Mesothelial cell of epicardium (in vitro differentiated cells): Measurements from ENCODE around the gene DOP1B. TPM values are rescaled to one million over a fixed set of nuclear protein-coding genes. Genes with fewer than 3 reads are reported as not detected.
"Not testable (repeated sequence)": the region's sequence is repeated elsewhere in the genome, so short reads cannot be mapped to it uniquely, and the experiment has no call there.

Experiments used
- DNase-seq, 2 experiments: peaks; one replicate each; pipeline ENCODE4 v3.0.0; 2021; ENCODE audit warnings: low spot score in 2 of 2; ENCODE audit not compliant: unreplicated experiment in 2 of 2
- H3K27ac Mint-ChIP-seq: 2 replicates; pipeline ENCODE4 v1.8.0; 2021; ENCODE audit warnings: mixed read lengths
- H3K27me3 Mint-ChIP-seq: 2 replicates; pipeline ENCODE4 v1.8.0; 2021; ENCODE audit warnings: low read depth, mixed read lengths
- H3K36me3 Mint-ChIP-seq: 2 replicates; pipeline ENCODE4 v1.8.0; 2021; ENCODE audit warnings: mixed read lengths
- H3K4me1 Mint-ChIP-seq: 2 replicates; pipeline ENCODE4 v1.8.0; 2021; ENCODE audit warnings: mixed read lengths
- H3K4me3 Mint-ChIP-seq: 2 replicates; pipeline ENCODE4 v1.8.0; 2021; ENCODE audit warnings: mild to moderate bottlenecking, moderate library complexity, mixed read lengths
- H3K9me3 Mint-ChIP-seq: 2 replicates; pipeline ENCODE4 v1.8.0; 2021; ENCODE audit warnings: mixed read lengths
- total RNA-seq: library from RNA; stranded (reverse); gene quantifications from 3 replicates; pipeline ENCODE4 v1.2.1, GENCODE V29; 2021
- TF ChIP-seq, protein P1 (sequence below): fragments of 200-600 bp; sonication (generic); IDR thresholded peaks from one replicate; pipeline ENCODE4 v1.5.0; 2021; ENCODE audit warnings: antibody characterized with exemption; ENCODE audit not compliant: unreplicated experiment

DOP1B gene
- total RNA-seq, 1 donor from 2014 or later = 12.3 TPM

DNA sequence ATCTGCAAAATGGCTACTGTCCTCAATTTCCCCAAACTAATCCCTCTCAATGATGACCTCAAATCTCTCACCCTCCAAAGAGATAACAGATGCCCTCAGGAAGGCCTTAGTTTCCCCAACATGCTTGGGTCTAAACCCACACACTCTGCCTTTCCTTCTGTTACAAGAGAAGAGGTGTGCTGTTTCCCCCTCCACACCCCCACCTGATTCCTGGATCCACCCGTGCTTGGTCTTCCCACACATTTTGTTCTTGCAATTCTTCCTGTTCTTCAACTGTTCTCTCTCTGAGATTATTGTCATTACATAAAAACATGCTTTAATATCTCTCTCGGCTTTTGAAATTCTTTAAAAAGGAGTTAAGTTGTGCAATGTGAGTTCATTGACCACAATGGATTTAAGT is 27.4 kb upstream of the DOP1B start:
- peak overlapping the region; percentile 47 for H3K4me3 Mint-ChIP-seq

DNA sequence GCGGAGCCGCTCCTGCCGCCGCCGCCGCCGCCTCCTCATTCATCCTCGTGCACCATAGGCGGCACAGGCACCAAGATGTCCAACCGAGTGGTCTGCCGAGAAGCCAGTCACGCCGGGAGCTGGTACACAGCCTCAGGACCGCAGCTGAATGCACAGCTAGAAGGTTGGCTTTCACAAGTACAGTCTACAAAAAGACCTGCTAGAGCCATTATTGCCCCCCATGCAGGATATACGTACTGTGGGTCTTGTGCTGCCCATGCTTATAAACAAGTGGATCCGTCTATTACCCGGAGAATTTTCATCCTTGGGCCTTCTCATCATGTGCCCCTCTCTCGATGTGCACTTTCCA is 26.2 kb upstream of the DOP1B start:
- H3K36me3 Mint-ChIP-seq, H3K27ac Mint-ChIP-seq, DNase-seq, H3K9me3 Mint-ChIP-seq, H3K4me1 Mint-ChIP-seq: not testable (repeated sequence)
- Mint-ChIP-seq H3K4me3 (peak overlapping the region; percentile 83), H3K27me3 (peaks cover 40% of the 10 kb centered on the region)

More for the DNA sequence above, 27.4 kb upstream of the DOP1B start:
- no peaks in the 10 kb centered on the region for H3K36me3 Mint-ChIP-seq
- peaks cover 29% of the 10 kb centered on the region for H3K27me3 Mint-ChIP-seq
- no peak for DNase-seq
- no peaks in the 10 kb centered on the region for H3K9me3 Mint-ChIP-seq
- H3K27ac Mint-ChIP-seq = no peak overlapping the region
- TF ChIP-seq, protein P1, sequence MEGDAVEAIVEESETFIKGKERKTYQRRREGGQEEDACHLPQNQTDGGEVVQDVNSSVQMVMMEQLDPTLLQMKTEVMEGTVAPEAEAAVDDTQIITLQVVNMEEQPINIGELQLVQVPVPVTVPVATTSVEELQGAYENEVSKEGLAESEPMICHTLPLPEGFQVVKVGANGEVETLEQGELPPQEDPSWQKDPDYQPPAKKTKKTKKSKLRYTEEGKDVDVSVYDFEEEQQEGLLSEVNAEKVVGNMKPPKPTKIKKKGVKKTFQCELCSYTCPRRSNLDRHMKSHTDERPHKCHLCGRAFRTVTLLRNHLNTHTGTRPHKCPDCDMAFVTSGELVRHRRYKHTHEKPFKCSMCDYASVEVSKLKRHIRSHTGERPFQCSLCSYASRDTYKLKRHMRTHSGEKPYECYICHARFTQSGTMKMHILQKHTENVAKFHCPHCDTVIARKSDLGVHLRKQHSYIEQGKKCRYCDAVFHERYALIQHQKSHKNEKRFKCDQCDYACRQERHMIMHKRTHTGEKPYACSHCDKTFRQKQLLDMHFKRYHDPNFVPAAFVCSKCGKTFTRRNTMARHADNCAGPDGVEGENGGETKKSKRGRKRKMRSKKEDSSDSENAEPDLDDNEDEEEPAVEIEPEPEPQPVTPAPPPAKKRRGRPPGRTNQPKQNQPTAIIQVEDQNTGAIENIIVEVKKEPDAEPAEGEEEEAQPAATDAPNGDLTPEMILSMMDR = no peak
- peaks cover 4% of the 10 kb centered on the region for H3K4me1 Mint-ChIP-seq

- Mint-ChIP-seq H3K4me1 (peaks cover 12% of the 10 kb centered on the region), H3K4me3 (peak overlapping the region; percentile 83), H3K27me3 (peaks cover 43% of the 10 kb centered on the region)
- not testable (repeated sequence) for H3K36me3 Mint-ChIP-seq, H3K9me3 Mint-ChIP-seq, H3K27ac Mint-ChIP-seq, DNase-seq
These were observed 25.8 kb upstream of the DOP1B start for GRCh38 chr21:36130839-36131238.

- Mint-ChIP-seq H3K27me3 (peaks cover 60% of the 10 kb centered on the region), H3K4me1 (peaks cover 15% of the 10 kb centered on the region), H3K4me3 (no peak overlapping the region), H3K27ac (no peak overlapping the region), H3K9me3 (no peaks in the 10 kb centered on the region), H3K36me3 (no peaks in the 10 kb centered on the region)
- TF ChIP-seq, protein P1 = no peak
- DNase-seq = no peak
These were observed 23.9 kb upstream of the DOP1B start for GRCh38 chr21:36132696-36133095.

- H3K36me3 Mint-ChIP-seq = no peaks in the 10 kb centered on the region
- H3K4me3 Mint-ChIP-seq = peak within 1 kb of the TSS; percentile 71
- H3K27me3 Mint-ChIP-seq = peaks cover 66% of the 10 kb centered on the region
- TF ChIP-seq, protein P1 = no peak
- peaks cover 15% of the 10 kb centered on the region for H3K4me1 Mint-ChIP-seq
- H3K27ac Mint-ChIP-seq = no peak within 1 kb of the TSS
- H3K9me3 Mint-ChIP-seq = no peaks in the 10 kb centered on the region
- DNase-seq = peak in 1 of 2 experiments; percentile 45
These were observed 21.7 kb upstream of the DOP1B start, which contains the start of gene CBR3 for GRCh38 chr21:36134803-36135390. Gene CBR3 (plus strand): TSS chr21:36135079. CDS start chr21:36135193, 114 bp downstream.

- peaks cover 66% of the 10 kb centered on the region for H3K27me3 Mint-ChIP-seq
- H3K9me3 Mint-ChIP-seq = no peaks in the 10 kb centered on the region
- DNase-seq = peak in 1 of 2 experiments; percentile 67
- H3K36me3 Mint-ChIP-seq = no peaks in the 10 kb centered on the region
- peak overlapping the region; percentile 71 for H3K4me3 Mint-ChIP-seq
- TF ChIP-seq, protein P1 = no peak
- peaks cover 12% of the 10 kb centered on the region for H3K4me1 Mint-ChIP-seq
- H3K27ac Mint-ChIP-seq = no peak overlapping the region
These were observed 21.1 kb upstream of the DOP1B start for GRCh38 chr21:36135391-36136102.

GRCh38 chr21:36139791-36140190 is 16.8 kb upstream of the DOP1B start:
- H3K9me3 Mint-ChIP-seq, DNase-seq, H3K36me3 Mint-ChIP-seq, H3K4me3 Mint-ChIP-seq, H3K27ac Mint-ChIP-seq: not testable (repeated sequence)
- H3K4me1 Mint-ChIP-seq = peaks cover 13% of the 10 kb centered on the region
- H3K27me3 Mint-ChIP-seq = peaks cover 36% of the 10 kb centered on the region
